ENCODE data around the gene ARRDC3. TPM values are rescaled to one million over a fixed set of nuclear protein-coding genes. Genes with fewer than 3 reads are reported as not detected.
"Not testable (repeated sequence)": the region's sequence is repeated elsewhere in the genome, so short reads cannot be mapped to it uniquely, and the experiment has no call there.

ARRDC3 gene
- total RNA-seq, 1 donor from 2014 or later = 90.8 TPM

GRCh38 chr5:91401175-91401574, 18.1 kb upstream of the ARRDC3 start:
- H3K27me3 Mint-ChIP-seq (ENCODE audit: unreplicated experiment) = no peaks in the 10 kb centered on the region
- no peak overlapping the region for H3K4me3 Mint-ChIP-seq (ENCODE audit: unreplicated experiment)
- TF ChIP-seq, protein P1, sequence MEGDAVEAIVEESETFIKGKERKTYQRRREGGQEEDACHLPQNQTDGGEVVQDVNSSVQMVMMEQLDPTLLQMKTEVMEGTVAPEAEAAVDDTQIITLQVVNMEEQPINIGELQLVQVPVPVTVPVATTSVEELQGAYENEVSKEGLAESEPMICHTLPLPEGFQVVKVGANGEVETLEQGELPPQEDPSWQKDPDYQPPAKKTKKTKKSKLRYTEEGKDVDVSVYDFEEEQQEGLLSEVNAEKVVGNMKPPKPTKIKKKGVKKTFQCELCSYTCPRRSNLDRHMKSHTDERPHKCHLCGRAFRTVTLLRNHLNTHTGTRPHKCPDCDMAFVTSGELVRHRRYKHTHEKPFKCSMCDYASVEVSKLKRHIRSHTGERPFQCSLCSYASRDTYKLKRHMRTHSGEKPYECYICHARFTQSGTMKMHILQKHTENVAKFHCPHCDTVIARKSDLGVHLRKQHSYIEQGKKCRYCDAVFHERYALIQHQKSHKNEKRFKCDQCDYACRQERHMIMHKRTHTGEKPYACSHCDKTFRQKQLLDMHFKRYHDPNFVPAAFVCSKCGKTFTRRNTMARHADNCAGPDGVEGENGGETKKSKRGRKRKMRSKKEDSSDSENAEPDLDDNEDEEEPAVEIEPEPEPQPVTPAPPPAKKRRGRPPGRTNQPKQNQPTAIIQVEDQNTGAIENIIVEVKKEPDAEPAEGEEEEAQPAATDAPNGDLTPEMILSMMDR (IDR thresholded peaks at IDR 0.05) = no peak
- no peaks in the 10 kb centered on the region for H3K9me3 Mint-ChIP-seq (ENCODE audit: unreplicated experiment)
- peaks cover 17% of the 10 kb centered on the region for H3K4me1 Mint-ChIP-seq (ENCODE audit: unreplicated experiment)
- no peak overlapping the region for H3K27ac Mint-ChIP-seq (ENCODE audit: unreplicated experiment)
- no peak for DNase-seq (ENCODE audit: extremely low spot score, unreplicated experiment)
- H3K36me3 Mint-ChIP-seq (ENCODE audit: unreplicated experiment) = no peaks in the 10 kb centered on the region

GRCh38 chr5:91397791-91398190, 14.7 kb upstream of the ARRDC3 start:
- Mint-ChIP-seq H3K4me3 (ENCODE audit: unreplicated experiment) (no peak overlapping the region), H3K27me3 (ENCODE audit: unreplicated experiment) (no peaks in the 10 kb centered on the region), H3K36me3 (ENCODE audit: unreplicated experiment) (no peaks in the 10 kb centered on the region), H3K27ac (ENCODE audit: unreplicated experiment) (peak overlapping the region; percentile 6), H3K9me3 (ENCODE audit: unreplicated experiment) (no peaks in the 10 kb centered on the region), H3K4me1 (ENCODE audit: unreplicated experiment) (peaks cover 6% of the 10 kb centered on the region)
- TF ChIP-seq, protein P1 (IDR thresholded peaks at IDR 0.05) = no peak
- DNase-seq (ENCODE audit: extremely low spot score, unreplicated experiment) = no peak

DNA sequence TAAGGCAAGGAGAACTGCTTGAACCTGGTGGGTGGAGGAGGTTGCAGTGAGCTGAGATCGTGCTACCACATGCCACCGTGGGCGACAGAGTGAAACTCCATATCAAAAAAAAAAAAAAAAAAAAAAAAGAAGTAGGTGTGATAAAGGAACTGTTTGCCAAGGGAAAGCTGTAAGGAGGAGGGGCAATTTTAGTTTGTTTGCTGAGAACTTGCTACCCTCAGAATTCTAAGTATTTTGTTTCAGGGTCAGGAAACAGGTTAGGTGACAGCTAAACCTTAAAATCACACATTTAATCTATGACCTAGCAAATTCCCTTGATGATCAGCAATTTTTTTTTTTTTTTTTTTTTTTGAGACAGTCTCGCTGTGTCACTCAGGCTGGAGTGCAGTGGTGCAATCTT, 7.2 kb upstream of the ARRDC3 start:
- H3K4me1 Mint-ChIP-seq (ENCODE audit: unreplicated experiment) = no peaks in the 10 kb centered on the region
- H3K36me3 Mint-ChIP-seq (ENCODE audit: unreplicated experiment) = no peaks in the 10 kb centered on the region
- H3K27ac Mint-ChIP-seq (ENCODE audit: unreplicated experiment) = no peak overlapping the region
- H3K9me3 Mint-ChIP-seq (ENCODE audit: unreplicated experiment) = no peaks in the 10 kb centered on the region
- H3K27me3 Mint-ChIP-seq (ENCODE audit: unreplicated experiment) = no peaks in the 10 kb centered on the region
- TF ChIP-seq, protein P1 (IDR thresholded peaks at IDR 0.05) = no peak
- no peak overlapping the region for H3K4me3 Mint-ChIP-seq (ENCODE audit: unreplicated experiment)
- no peak for DNase-seq (ENCODE audit: extremely low spot score, unreplicated experiment)

DNA sequence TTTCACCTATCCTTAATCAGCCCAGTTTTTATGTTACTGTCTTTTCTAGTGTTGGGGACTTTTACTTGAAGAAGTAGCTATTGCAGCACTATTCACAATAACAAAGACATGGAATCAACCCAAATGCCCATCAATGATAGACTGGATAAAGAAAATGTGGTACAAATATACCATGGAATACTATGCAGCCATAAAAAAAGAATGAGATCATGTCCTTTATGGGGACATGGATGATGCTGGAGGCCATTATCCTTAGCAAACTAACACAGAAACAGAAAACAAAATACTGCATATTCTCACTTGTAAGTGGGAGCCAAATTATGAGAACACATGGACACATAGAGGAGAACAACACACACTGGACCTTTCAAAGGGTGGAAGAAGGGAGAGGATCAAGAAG, 6.4 kb upstream of the ARRDC3 start:
- H3K9me3 Mint-ChIP-seq (ENCODE audit: unreplicated experiment); H3K4me1 Mint-ChIP-seq (ENCODE audit: unreplicated experiment); DNase-seq (ENCODE audit: extremely low spot score, unreplicated experiment); H3K27ac Mint-ChIP-seq (ENCODE audit: unreplicated experiment); H3K36me3 Mint-ChIP-seq (ENCODE audit: unreplicated experiment); H3K4me3 Mint-ChIP-seq (ENCODE audit: unreplicated experiment); H3K27me3 Mint-ChIP-seq (ENCODE audit: unreplicated experiment): not testable (repeated sequence)

GRCh38 chr5:91388362-91388761, 5.2 kb upstream of the ARRDC3 start:
- peaks cover 15% of the 10 kb centered on the region for H3K4me1 Mint-ChIP-seq (ENCODE audit: unreplicated experiment)
- TF ChIP-seq, protein P1 (IDR thresholded peaks at IDR 0.05) = no peak
- no peak for DNase-seq (ENCODE audit: extremely low spot score, unreplicated experiment)
- H3K36me3 Mint-ChIP-seq (ENCODE audit: unreplicated experiment) = no peaks in the 10 kb centered on the region
- no peaks in the 10 kb centered on the region for H3K9me3 Mint-ChIP-seq (ENCODE audit: unreplicated experiment)
- H3K4me3 Mint-ChIP-seq (ENCODE audit: unreplicated experiment) = no peak overlapping the region
- no peak overlapping the region for H3K27ac Mint-ChIP-seq (ENCODE audit: unreplicated experiment)
- H3K27me3 Mint-ChIP-seq (ENCODE audit: unreplicated experiment) = no peaks in the 10 kb centered on the region

GRCh38 chr5:91386120-91386519, 3.0 kb upstream of the ARRDC3 start:
- no peak for DNase-seq (ENCODE audit: extremely low spot score, unreplicated experiment)
- H3K9me3 Mint-ChIP-seq (ENCODE audit: unreplicated experiment) = no peaks in the 10 kb centered on the region
- TF ChIP-seq, protein P1 (IDR thresholded peaks at IDR 0.05) = no peak
- H3K4me3 Mint-ChIP-seq (ENCODE audit: unreplicated experiment) = no peak overlapping the region
- no peaks in the 10 kb centered on the region for H3K36me3 Mint-ChIP-seq (ENCODE audit: unreplicated experiment)
- no peak overlapping the region for H3K27ac Mint-ChIP-seq (ENCODE audit: unreplicated experiment)
- peaks cover 15% of the 10 kb centered on the region for H3K4me1 Mint-ChIP-seq (ENCODE audit: unreplicated experiment)
- H3K27me3 Mint-ChIP-seq (ENCODE audit: unreplicated experiment) = no peaks in the 10 kb centered on the region

DNA sequence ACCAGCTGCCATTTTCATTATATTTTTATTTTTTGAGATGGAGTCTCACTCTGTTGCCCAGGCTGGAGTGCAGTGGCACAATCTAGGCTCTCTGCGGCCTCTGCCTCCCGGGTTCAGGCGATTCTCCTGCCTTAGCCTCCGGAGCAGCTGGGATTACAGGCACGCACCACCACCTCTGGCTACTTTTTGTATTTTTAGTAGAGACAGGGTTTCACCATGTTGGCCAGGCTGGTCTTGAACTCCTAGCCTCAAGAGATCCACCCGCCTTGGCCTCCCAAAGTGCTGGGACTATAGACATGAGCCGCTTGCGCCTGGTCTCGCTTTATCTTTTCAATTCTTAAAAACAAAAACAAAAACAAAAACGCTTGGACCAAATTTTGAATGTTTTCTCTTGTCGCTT, 2.5 kb upstream of the ARRDC3 start:
- H3K9me3 Mint-ChIP-seq (ENCODE audit: unreplicated experiment); H3K4me3 Mint-ChIP-seq (ENCODE audit: unreplicated experiment); H3K36me3 Mint-ChIP-seq (ENCODE audit: unreplicated experiment); DNase-seq (ENCODE audit: extremely low spot score, unreplicated experiment); H3K27ac Mint-ChIP-seq (ENCODE audit: unreplicated experiment); H3K27me3 Mint-ChIP-seq (ENCODE audit: unreplicated experiment): not testable (repeated sequence)
- peaks cover 15% of the 10 kb centered on the region for H3K4me1 Mint-ChIP-seq (ENCODE audit: unreplicated experiment)

All from osteocyte (in vitro differentiated cells).